Suprapubic skin (tissue), 2 donors: Measurements from ENCODE around the gene DENND6B.

Source experiments
- EP300 ChIP-seq: sonication (generic); formaldehyde crosslinking; IDR thresholded peaks from one replicate; pipeline ENCODE4 v1.6.1; 2017; ENCODE audit warnings: antibody characterized with exemption
- POLR2A ChIP-seq, 2 donors: fragments of 450-650 bp; IDR thresholded peaks; one replicate each; pipeline ENCODE4 v1.6.1; 2017; ENCODE audit warnings: antibody characterized with exemption in 2 of 2, mild to moderate bottlenecking in 2 of 2, moderate library complexity in 2 of 2

DNA sequence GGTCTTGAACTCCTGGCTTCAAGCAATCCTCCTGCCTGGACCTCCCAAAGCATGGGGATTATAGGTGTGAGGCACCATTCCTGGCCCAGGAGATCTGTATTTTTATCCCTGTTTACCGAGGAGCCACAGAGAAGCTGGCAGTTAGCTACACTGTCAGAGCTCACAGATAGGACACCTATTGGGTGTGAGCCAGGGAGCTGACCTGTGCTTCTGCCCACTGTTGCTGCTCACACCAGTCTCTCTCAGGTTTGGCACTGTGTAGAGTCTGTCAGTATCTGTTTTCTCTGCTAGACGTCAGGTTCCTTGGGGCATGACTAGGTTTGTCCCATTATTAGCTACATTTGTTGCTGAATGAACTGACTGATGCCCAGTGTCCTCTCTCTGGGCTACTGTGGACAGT, 33.8 kb upstream of the DENND6B start:
- TF ChIP-seq EP300 (no peak), POLR2A (IDR thresholded peaks at IDR 0.05) (no peak)
